CD4-positive, alpha-beta T cell (primary cell): ENCODE measurements around the gene OPN5. TPM values are rescaled to one million over a fixed set of nuclear protein-coding genes. Genes with fewer than 3 reads are reported as not detected.

Experiments used
- ATAC-seq: fragments of 200-7000 bp; cut with Tn5 transposase; one replicate; pipeline ENCODE4 v1.10.0; 2022; ENCODE audit warnings: mild to moderate bottlenecking; ENCODE audit not compliant: poor library complexity
- CTCF ChIA-PET: fragments of 350-600 bp; sonication (Branson Sonifier 250); formaldehyde crosslinking; loops from one replicate; lab custom pipeline; 2021; ENCODE audit warnings: antibody characterized with exemption, inconsistent platforms; lab: Charles Lee
- POLR2A ChIA-PET: fragments of 350-600 bp; sonication (Branson Sonifier 250); formaldehyde crosslinking; loops from one replicate; lab custom pipeline; 2021; ENCODE audit warnings: antibody characterized with exemption, inconsistent platforms; lab: Charles Lee
- DNase-seq, 14 experiments: peaks; one replicate each; pipeline ENCODE4 v3.0.0-alpha.2; 2013 to 2020; ENCODE audit warnings: mixed read lengths in 2 of 14
- H3K27ac ChIP-seq, 2 donors: one replicate each; pipeline versions ENCODE4 v1.5.1 to v1.7.0; 2013; ENCODE audit warnings: low read length in 2 of 2, low read depth in 1 of 2, mild to moderate bottlenecking in 1 of 2
- H3K27me3 ChIP-seq, 2 experiments: 1 replicate in 1 of 2; 2 replicates in 1 of 2; pipeline versions ENCODE4 v1.6.1 to v1.7.0; 2013; ENCODE audit warnings: low read length in 2 of 2, control low read depth in 1 of 2, mild to moderate bottlenecking in 1 of 2, moderate library complexity in 1 of 2; ENCODE audit not compliant: insufficient read depth in 2 of 2, control insufficient read depth in 1 of 2
- H3K36me3 ChIP-seq: one replicate; pipeline ENCODE4 v1.6.1; 2013; ENCODE audit warnings: low read length, control low read depth; ENCODE audit not compliant: insufficient read depth
- H3K4me1 ChIP-seq: one replicate; pipeline ENCODE4 v1.6.1; 2013; ENCODE audit warnings: low read length, control low read depth; ENCODE audit not compliant: insufficient read depth
- H3K4me3 ChIP-seq: one replicate; pipeline ENCODE4 v1.5.1; 2013; ENCODE audit warnings: mild to moderate bottlenecking, low read length, moderate library complexity
- H3K9me3 ChIP-seq, 2 experiments: 1 replicate in 1 of 2; 2 replicates in 1 of 2; pipeline versions ENCODE4 v1.6.1 to v1.7.0; 2013; ENCODE audit warnings: low read length in 2 of 2, mild to moderate bottlenecking in 2 of 2, control low read depth in 1 of 2, moderate library complexity in 1 of 2; ENCODE audit not compliant: control insufficient read depth in 1 of 2, insufficient read depth in 1 of 2
- H3K27ac Mint-ChIP-seq: one replicate; pipeline ENCODE4 v1.8.0; 2020; ENCODE audit warnings: mixed read lengths
- H3K27me3 Mint-ChIP-seq: one replicate; pipeline ENCODE4 v1.8.0; 2021; ENCODE audit warnings: mixed read lengths
- H3K36me3 Mint-ChIP-seq: one replicate; pipeline ENCODE4 v1.8.0; 2021; ENCODE audit warnings: low read depth, mixed read lengths
- H3K4me1 Mint-ChIP-seq: one replicate; pipeline ENCODE4 v1.8.0; 2021; ENCODE audit warnings: low read depth, mixed read lengths
- H3K4me3 Mint-ChIP-seq: one replicate; pipeline ENCODE4 v1.8.0; 2020; ENCODE audit warnings: mild to moderate bottlenecking, mixed read lengths
- H3K9me3 Mint-ChIP-seq: one replicate; pipeline ENCODE4 v1.8.0; 2020; ENCODE audit warnings: mixed read lengths
- intact Hi-C, 2 experiments: fragments of 100-400 bp; cut with DNase I in 1 of 2; cut with micrococcal nuclease in 1 of 2; formaldehyde crosslinking; loops; one replicate each; pipeline versions ENCODE4 v1.15.1 to v1.9.0; 2023 to 2025; cut with DNase I, micrococcal nuclease
- total RNA-seq, 174 experiments: library from RNA in 2 of 174; stranded (reverse) in 2 of 174; gene quantifications; one replicate each; pipeline ENCODE4 v1.2.3 and lab custom pipeline; 2021 to 2026
- TF ChIP-seq, protein P1 (sequence below): fragments of 200-600 bp; IDR thresholded peaks from one replicate; pipeline ENCODE4 v1.8.0; 2022; ENCODE audit warnings: antibody characterized with exemption, mild to moderate bottlenecking

OPN5 gene
- total RNA-seq, 2 experiments from 2014 or later = not detected

DNA sequence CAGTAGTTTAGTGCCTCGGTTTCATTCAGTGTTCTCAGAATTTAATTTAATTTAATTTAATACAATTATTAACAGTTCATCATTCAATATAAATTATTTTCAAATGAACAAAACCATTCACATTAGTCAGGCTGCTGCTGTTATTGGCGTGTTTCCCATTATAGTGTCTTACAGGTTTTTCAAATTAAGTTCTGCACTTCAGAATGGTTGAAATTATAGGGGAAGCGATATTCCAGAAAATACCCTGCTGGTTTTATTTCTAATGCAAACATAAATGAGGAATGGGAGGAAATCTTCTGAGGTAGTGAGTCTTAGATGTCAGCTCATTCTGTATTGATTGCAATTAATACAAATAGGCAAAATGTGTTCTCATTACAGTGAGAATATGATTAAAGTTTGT lies 37.6 kb downstream of the OPN5 start:
- no peak overlapping the region for H3K27ac ChIP-seq
- Mint-ChIP-seq H3K4me3 (no peak overlapping the region), H3K4me1 (no peaks in the 10 kb centered on the region), H3K27ac (no peak overlapping the region), H3K9me3 (no peaks in the 10 kb centered on the region), H3K36me3 (no peaks in the 10 kb centered on the region), H3K27me3 (peaks cover 29% of the 10 kb centered on the region)
- H3K9me3 ChIP-seq = no peaks in the 10 kb centered on the region
- H3K36me3 ChIP-seq = no peaks in the 10 kb centered on the region
- DNase-seq (no peak), ATAC-seq (no peak)
- H3K4me1 ChIP-seq = no peaks in the 10 kb centered on the region
- CTCF ChIA-PET = no interaction called here
- H3K27me3 ChIP-seq = peaks cover 7 to 16% of the 10 kb centered on the region in 2 experiments
- intact Hi-C loops = no loop called here
- TF ChIP-seq, protein P1, sequence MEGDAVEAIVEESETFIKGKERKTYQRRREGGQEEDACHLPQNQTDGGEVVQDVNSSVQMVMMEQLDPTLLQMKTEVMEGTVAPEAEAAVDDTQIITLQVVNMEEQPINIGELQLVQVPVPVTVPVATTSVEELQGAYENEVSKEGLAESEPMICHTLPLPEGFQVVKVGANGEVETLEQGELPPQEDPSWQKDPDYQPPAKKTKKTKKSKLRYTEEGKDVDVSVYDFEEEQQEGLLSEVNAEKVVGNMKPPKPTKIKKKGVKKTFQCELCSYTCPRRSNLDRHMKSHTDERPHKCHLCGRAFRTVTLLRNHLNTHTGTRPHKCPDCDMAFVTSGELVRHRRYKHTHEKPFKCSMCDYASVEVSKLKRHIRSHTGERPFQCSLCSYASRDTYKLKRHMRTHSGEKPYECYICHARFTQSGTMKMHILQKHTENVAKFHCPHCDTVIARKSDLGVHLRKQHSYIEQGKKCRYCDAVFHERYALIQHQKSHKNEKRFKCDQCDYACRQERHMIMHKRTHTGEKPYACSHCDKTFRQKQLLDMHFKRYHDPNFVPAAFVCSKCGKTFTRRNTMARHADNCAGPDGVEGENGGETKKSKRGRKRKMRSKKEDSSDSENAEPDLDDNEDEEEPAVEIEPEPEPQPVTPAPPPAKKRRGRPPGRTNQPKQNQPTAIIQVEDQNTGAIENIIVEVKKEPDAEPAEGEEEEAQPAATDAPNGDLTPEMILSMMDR = no peak
- H3K4me3 ChIP-seq = no peak overlapping the region
- POLR2A ChIA-PET = no interaction called here

DNA sequence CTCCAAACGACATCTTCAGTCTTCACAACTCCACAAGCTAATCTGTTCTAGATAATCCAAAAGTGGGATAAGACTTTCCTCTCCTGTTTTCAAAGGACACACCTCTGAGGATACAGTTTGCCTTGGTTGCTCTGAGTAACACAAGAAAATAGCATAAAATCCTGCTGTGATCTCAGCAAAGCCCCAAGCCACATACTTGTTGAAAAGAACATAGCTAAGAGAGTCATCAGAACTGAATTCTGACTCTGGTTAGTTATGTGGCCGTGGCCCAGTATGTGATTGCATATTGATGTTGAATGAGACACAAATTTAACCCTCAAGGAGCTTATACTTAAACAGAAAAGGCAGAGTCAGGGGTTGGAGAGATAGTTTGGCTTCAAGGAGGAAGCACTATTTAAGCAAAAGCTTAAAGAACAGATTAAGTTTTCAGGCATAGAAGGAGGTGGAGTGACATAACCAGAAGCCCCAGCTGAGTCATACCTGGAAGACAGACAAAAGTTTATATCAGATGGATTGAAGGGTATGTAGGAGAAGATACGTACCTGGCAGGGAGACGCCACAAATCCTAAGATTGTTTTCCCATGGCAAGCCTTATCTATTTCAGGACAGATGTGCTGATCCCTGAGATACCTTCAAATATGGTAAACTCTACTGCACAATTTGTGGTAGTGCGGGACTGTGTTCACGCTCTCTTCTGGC lies 41.2 kb downstream of the OPN5 start:
- Mint-ChIP-seq H3K4me1 (no peaks in the 10 kb centered on the region), H3K27ac (no peak overlapping the region), H3K4me3 (no peak overlapping the region), H3K27me3 (peaks cover 35% of the 10 kb centered on the region), H3K9me3 (no peaks in the 10 kb centered on the region), H3K36me3 (no peaks in the 10 kb centered on the region)
- intact Hi-C loops = no loop called here
- Histone ChIP-seq H3K9me3 (no peaks in the 10 kb centered on the region), H3K4me3 (no peak overlapping the region), H3K27ac (no peak overlapping the region), H3K4me1 (no peaks in the 10 kb centered on the region), H3K36me3 (no peaks in the 10 kb centered on the region), H3K27me3 (peaks cover 5% of the 10 kb centered on the region in 2 experiments)
- ChIA-PET POLR2A (no interaction called here), CTCF (no interaction called here)
- TF ChIP-seq, protein P1 = no peak
- ATAC-seq (no peak), DNase-seq (no peak)

DNA sequence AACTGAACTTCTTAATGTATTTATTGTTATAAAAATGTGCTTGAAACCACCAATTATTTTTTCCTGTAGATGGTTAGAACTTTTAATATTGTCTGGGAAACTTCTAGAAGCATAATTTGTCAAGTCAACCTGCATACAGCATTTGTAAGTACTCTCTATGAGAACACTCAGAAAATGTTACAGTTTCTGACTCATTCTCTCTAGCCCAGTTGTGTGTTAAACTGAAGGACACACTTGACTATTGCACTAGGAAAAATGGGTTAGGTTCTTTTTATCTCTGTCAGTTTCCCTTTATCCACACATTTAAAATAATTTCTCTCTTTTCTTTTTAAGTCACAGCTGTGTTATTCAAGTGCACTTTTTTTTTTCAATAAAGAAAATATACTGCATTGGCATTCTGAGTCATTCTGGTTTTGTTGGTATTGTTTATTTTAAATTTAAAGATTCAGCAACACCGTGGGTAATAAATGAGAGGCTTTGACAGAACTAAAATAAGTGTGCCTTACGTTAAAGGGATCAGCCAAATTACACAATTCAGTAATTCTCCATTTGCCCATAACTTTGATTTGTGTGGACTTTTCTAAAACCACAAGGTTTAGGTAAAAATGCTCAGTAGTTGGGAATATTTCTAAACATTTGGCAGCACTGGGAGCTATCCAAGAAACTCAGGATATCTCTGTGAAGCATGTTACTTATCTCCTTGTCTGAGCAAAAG lies 50.7 kb downstream of the OPN5 start:
- no peaks in the 10 kb centered on the region for H3K36me3 ChIP-seq
- Mint-ChIP-seq H3K27ac (no peak overlapping the region), H3K4me3 (no peak overlapping the region), H3K9me3 (no peaks in the 10 kb centered on the region), H3K4me1 (no peaks in the 10 kb centered on the region), H3K36me3 (no peaks in the 10 kb centered on the region), H3K27me3 (peaks cover 33% of the 10 kb centered on the region)
- H3K27ac ChIP-seq = no peak overlapping the region
- DNase-seq (no peak), ATAC-seq (no peak)
- H3K4me3 ChIP-seq = no peak overlapping the region
- POLR2A ChIA-PET = no interaction called here
- intact Hi-C loops = no loop called here
- no peaks in the 10 kb centered on the region for H3K27me3 ChIP-seq
- peaks cover 0 to 4% of the 10 kb centered on the region in 2 experiments for H3K9me3 ChIP-seq
- CTCF ChIA-PET = no interaction called here
- TF ChIP-seq, protein P1 = no peak
- no peaks in the 10 kb centered on the region for H3K4me1 ChIP-seq
